Measurements from ENCODE around the gene TBC1D23.

TBC1D23 gene

DNA sequence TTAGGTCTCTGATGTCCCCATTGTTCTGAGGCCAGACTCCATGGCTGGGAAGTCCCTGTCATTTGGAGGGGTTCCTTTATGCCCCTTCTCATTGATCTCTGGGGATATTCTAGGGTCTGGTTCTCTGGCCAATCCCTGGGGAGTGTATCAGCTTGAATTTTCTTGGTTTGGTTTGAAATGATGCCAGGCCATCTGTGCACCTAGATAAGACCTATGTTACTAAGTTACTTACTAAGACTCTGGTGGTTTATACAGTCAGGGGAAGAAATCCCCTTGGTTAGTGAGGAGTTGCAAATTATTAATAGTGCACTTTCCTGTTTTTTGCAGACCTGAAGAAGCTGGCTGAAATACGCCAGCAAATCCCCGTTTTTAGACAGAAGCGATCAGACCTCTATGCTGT is 94.1 kb downstream of the TBC1D23 start:
- no peak for DNase-seq

DNA sequence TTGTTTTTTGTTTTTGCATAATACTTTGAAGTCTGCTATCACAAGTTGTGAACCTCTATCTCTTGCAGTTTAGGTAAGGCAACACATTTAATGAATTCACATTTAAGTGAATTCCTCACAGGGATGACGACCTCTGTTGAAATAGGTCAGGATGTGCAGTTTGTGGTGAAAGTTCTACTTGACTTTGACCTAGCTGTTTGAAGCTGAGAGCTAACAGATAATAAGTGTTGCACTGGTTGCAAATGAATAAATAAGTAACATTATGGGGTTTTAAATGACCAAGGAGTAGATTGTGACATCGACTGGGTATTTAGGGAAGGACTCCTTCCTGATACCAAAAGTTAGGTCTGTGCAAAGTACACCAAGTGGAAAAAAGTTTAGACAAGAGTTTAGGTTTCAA is 97.6 kb downstream of the TBC1D23 start:
- no peak for DNase-seq

DNA sequence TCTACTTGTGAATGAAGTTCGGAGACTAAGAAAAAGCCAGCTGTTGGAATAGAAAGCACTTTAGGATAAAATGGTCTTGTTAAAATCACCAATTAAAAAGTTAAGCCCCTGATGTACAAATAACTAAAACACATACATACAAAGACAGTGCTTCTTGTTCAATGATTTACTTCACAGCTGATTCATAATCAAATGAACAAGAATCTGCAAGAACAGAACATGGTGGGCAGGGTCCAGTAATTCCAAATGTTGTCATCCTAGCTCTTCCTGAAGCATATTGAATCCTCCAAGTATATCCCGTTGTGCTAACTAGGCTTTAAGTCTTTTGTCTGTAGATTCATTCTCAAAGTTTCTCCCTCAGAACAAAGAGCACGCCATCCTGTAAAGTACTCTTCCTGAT is 98.2 kb downstream of the TBC1D23 start:
- no peak for DNase-seq

- no peak for DNase-seq
These were observed 100.1 kb downstream of the TBC1D23 start for GRCh38 chr3:100360757-100361496.

GRCh38 chr3:100361897-100362296 is 101.1 kb downstream of the TBC1D23 start:
- DNase-seq = no peak

DNA sequence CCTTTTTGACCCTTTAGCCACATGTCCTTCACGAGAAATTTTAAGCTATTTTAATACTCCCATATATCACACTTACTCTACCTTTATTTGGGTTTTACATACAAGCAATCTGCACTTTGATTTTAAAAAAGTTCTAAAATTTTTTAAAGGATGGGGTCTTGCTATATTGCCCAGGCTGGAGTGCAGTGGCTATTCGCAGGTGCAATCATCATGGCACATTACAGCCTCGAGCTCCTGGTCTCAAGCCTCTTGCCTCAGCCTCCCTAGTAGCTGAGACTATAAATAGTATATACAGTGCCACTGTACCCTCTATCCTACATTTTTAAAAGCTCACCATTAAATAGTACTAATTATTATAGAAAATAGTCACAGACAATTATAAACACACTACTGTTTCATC is 103.6 kb downstream of the TBC1D23 start:
- no peak for DNase-seq

DNA sequence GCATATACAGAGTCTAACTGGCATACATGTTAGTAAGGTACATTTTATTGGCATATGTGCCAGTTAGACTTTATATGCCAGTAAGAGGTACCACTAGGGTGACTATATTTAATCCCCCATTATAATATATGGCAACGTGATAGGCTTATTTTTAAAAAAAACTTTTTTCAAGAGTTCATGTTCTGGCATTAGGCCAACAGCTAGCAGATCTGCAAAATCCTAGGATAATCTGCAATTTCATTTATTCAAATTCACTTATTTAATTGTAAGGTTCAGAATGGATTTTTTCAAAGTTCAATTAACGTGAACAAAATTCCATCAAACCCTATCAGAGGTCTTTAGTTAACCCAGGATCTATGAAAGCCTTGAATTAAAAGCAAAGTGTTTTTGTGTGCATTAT is 105.6 kb downstream of the TBC1D23 start:
- DNase-seq = no peak

DNA sequence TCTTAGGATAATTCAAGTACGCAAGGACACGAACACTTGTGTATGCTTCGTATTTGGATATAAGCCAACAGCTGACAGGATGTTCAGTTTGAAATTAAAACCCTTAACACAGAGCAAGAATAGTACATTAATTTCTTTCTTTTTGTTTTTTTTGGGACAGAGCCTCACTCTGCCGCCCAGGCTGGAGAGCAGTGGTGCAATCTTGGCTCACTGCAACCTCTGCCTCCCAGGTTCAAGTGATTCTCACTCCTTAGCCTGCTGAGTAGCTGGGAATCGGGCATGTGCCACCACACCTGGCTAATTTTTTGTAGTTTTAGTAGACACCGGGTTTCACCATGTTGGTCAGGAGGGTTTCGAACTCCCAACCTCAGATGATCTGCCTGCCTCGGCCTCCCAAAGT is 107.6 kb downstream of the TBC1D23 start:
- DNase-seq = no peak

DNA sequence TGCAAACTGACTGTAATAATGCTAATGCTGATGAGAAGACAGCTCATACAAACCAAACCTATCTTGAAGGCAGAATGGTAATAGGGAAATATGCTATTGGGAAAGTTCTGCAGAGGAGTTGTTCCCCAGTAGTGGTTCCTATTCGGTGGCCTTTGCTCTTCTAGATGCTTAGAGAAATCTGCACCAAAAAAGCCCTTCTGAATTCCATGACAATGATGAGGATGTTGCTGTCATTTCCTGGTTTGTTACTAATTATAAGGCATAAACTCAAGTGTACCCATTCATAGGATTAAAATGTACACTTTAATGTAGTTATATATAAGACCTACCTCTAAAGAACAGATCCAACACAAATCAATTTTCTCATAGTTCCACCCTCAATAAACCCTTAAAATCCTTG is 110.0 kb downstream of the TBC1D23 start:
- DNase-seq = no peak

DNA sequence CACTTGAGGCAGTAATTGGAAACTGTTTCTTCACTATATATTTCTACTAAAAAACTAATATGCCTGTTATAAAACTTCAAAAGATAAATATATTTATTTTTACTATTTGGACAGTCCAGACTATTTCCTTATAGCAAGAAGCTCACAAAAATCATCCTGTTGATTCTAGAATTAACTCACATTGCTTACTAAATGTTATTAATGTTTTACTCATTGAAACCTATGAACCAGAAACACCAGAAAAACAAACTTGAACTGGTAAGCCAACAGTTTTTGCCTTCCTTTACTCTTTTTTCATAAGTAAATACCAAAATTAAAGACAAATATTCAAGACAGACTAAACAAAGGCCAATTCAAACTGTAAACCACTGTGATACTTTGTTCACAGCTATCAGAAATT is 113.7 kb downstream of the TBC1D23 start:
- no peak for DNase-seq
